ENCODE data around the gene EEF1A2.

DNA sequence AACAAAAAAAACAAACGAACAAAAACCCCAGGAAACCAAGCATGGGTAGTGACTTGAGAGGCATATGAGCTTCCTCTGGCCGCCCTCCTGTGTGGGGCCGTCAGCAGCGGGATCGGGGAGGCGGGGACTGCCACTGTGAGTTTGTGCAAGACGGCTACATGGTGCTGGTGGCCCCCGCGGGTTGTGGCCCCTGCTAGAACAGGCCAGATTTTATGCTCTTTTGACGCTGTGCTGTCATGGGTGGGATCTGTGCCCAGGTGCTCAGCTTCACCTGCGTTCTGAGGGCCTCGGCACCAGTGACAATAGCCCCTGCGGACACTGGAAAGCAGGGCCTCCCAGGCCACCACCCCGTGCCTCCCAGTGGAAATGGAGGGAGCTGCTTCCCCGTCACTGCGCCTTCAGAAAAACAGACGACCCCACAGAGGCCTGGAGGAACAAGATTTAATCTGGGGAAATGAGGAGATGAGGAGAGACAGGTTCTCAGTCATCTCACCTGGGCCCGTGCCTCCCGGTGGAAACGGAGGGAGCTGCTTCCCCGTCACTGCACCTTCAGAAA is 21.7 kb downstream of the EEF1A2 start:
- TF ChIP-seq, protein P1, sequence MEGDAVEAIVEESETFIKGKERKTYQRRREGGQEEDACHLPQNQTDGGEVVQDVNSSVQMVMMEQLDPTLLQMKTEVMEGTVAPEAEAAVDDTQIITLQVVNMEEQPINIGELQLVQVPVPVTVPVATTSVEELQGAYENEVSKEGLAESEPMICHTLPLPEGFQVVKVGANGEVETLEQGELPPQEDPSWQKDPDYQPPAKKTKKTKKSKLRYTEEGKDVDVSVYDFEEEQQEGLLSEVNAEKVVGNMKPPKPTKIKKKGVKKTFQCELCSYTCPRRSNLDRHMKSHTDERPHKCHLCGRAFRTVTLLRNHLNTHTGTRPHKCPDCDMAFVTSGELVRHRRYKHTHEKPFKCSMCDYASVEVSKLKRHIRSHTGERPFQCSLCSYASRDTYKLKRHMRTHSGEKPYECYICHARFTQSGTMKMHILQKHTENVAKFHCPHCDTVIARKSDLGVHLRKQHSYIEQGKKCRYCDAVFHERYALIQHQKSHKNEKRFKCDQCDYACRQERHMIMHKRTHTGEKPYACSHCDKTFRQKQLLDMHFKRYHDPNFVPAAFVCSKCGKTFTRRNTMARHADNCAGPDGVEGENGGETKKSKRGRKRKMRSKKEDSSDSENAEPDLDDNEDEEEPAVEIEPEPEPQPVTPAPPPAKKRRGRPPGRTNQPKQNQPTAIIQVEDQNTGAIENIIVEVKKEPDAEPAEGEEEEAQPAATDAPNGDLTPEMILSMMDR (IDR thresholded peaks at IDR 0.05), result no peak
- no peak for TF ChIP-seq POLR2A (IDR thresholded peaks at IDR 0.05)

Data from tibial nerve (tissue), 3 donors.